Endothelial cell of umbilical vein (primary cell): ENCODE results near the gene CHGA. TPM values are rescaled to one million over a fixed set of nuclear protein-coding genes. Genes with fewer than 3 reads are reported as not detected.

Source experiments
- BruUV-seq: library from RNA; stranded (reverse); fragments of 400-500 nt; replicated peaks from 2 replicates; lab custom pipeline; 2021; lab: Mats Ljungman, UMichigan
- CTCF ChIA-PET: fragments of 300-600, 350-600 bp; sonication (Branson Sonifier 250); formaldehyde crosslinking; loops from one replicate; lab custom pipeline; 2021; ENCODE audit warnings: antibody characterized with exemption, inconsistent platforms; lab: Charles Lee
- POLR2A ChIA-PET: fragments of 300-600, 350-600 bp; sonication (Branson Sonifier 250); formaldehyde crosslinking; loops from one replicate; lab custom pipeline; 2021; ENCODE audit warnings: antibody characterized with exemption, inconsistent platforms; lab: Charles Lee
- DNase-seq: peaks from one replicate; pipeline ENCODE4 v3.0.0-alpha.2; 2011; ENCODE audit warnings: low read depth, low spot score
- FAIRE-seq: peaks from 2 replicates; lab custom pipeline; 2011; peaks lifted over from hg19 to GRCh38; lab: Jason Lieb, UNC
- H2AFZ ChIP-seq: 2 replicates; pipeline ENCODE4 v1.6.0; 2012; ENCODE audit warnings: low read depth, low read length, control low read depth, inconsistent platforms
- H3K27ac ChIP-seq: 2 replicates; pipeline ENCODE4 v1.5.1; 2011; ENCODE audit warnings: low read depth, mild to moderate bottlenecking, control low read depth, low read length, moderate library complexity; ENCODE audit not compliant: insufficient read depth
- H3K27me3 ChIP-seq, 2 experiments: 2 replicates each; pipeline versions ENCODE4 v1.6.0 to v1.6.1; 2011; ENCODE audit warnings: low read length in 2 of 2, mixed read lengths in 1 of 2; ENCODE audit not compliant: control insufficient read depth in 2 of 2, insufficient read depth in 2 of 2
- H3K36me3 ChIP-seq, 2 experiments: 2 replicates in 1 of 2; 3 replicates in 1 of 2; pipeline ENCODE4 v1.5.1; 2011; ENCODE audit warnings: low read length in 2 of 2, mild to moderate bottlenecking in 1 of 2, moderate library complexity in 1 of 2; ENCODE audit not compliant: control insufficient read depth in 2 of 2, insufficient read depth in 2 of 2; ENCODE audit errors: extremely low read depth in 1 of 2
- H3K4me1 ChIP-seq: 3 replicates; pipeline ENCODE4 v1.5.1; 2011; ENCODE audit warnings: mild to moderate bottlenecking, low read length; ENCODE audit not compliant: control insufficient read depth, insufficient read depth; ENCODE audit errors: extremely low read depth
- H3K4me2 ChIP-seq: 2 replicates; pipeline ENCODE4 v1.6.1; 2011; ENCODE audit warnings: low read length, control low read depth, mixed read lengths; ENCODE audit not compliant: insufficient read depth
- H3K4me3 ChIP-seq, 3 experiments: fragments of 200-600 bp in 1 of 3; sonication (generic), shearing (Covaris generic) in 1 of 3; replicated peaks in 1 of 3; 2 replicates each; pipeline ENCODE4 v1.5.1; 2011 to 2016; ENCODE audit warnings: control low read depth in 3 of 3, low read length in 3 of 3, mild to moderate bottlenecking in 2 of 3, inconsistent platforms in 1 of 3, low read depth in 1 of 3, moderate library complexity in 1 of 3; ENCODE audit not compliant: insufficient read depth in 1 of 3
- H3K79me2 ChIP-seq: 2 replicates; pipeline ENCODE4 v1.6.0; 2012; ENCODE audit warnings: low read length, inconsistent platforms; ENCODE audit not compliant: control insufficient read depth, insufficient read depth
- H3K9ac ChIP-seq: replicated peaks from 2 replicates; pipeline ENCODE3; 2011; ENCODE audit warnings: low read length, control low read depth; ENCODE audit not compliant: insufficient read depth; ENCODE audit errors: extremely low read depth
- H3K9me1 ChIP-seq: replicated peaks from 3 replicates; pipeline ENCODE4 v1.6.0; 2011; ENCODE audit warnings: mild to moderate bottlenecking, low read length; ENCODE audit not compliant: control insufficient read depth, insufficient read depth; ENCODE audit errors: extremely low read depth
- H3K9me3 ChIP-seq: replicated peaks from 2 replicates; pipeline ENCODE4 v1.5.1; 2012; ENCODE audit warnings: low read length, inconsistent platforms; ENCODE audit not compliant: control insufficient read depth, insufficient read depth
- H4K20me1 ChIP-seq: replicated peaks from 2 replicates; pipeline ENCODE3; 2011; ENCODE audit warnings: mild to moderate bottlenecking, low read length; ENCODE audit not compliant: control insufficient read depth, insufficient read depth; ENCODE audit errors: extremely low read depth
- EZH2 ChIP-seq: IDR thresholded peaks from 2 replicates; pipeline ENCODE4 v1.6.1; 2012; ENCODE audit warnings: borderline replicate concordance, low read depth, mild to moderate bottlenecking, moderate library complexity, low read length, inconsistent platforms; ENCODE audit not compliant: severe bottlenecking
- FOS ChIP-seq: IDR thresholded peaks from 2 replicates; pipeline ENCODE4 v1.6.1; 2011; ENCODE audit warnings: mild to moderate bottlenecking, low read length, moderate library complexity, borderline replicate concordance; ENCODE audit not compliant: insufficient read depth
- GATA2 ChIP-seq: IDR thresholded peaks from 2 replicates; pipeline ENCODE4 v1.7.0; 2011; ENCODE audit warnings: low read depth, mild to moderate bottlenecking, moderate library complexity, mixed read lengths, low read length; ENCODE audit not compliant: insufficient read length, insufficient read depth
- JUN ChIP-seq: IDR thresholded peaks from 2 replicates; pipeline ENCODE4 v1.6.1; 2011; ENCODE audit warnings: borderline replicate concordance, low read depth; ENCODE audit not compliant: insufficient read length, insufficient read depth
- MAX ChIP-seq: IDR thresholded peaks from 2 replicates; pipeline ENCODE4 v1.6.1; 2011; ENCODE audit not compliant: insufficient read depth, insufficient read length
- MYC ChIP-seq: IDR thresholded peaks from one replicate; pipeline ENCODE4 v1.6.1; 2011; ENCODE audit warnings: mild to moderate bottlenecking, low read depth, low read length
- POLR2A ChIP-seq: IDR thresholded peaks from 2 replicates; pipeline ENCODE4 v1.6.1; 2012; ENCODE audit warnings: low read depth, mild to moderate bottlenecking, control low read depth, low read length
- POLR2AphosphoS5 ChIP-seq: IDR thresholded peaks from 2 replicates; pipeline ENCODE4 v1.6.1; 2012; ENCODE audit warnings: low read depth, mild to moderate bottlenecking, control low read depth, low read length, moderate library complexity; ENCODE audit not compliant: insufficient read depth
- dilution Hi-C: fragments of 300-500 bp; cut with MboI; formaldehyde crosslinking; loops from one replicate; pipeline ENCODE4 v1.15.0; 2019; ENCODE audit warnings: low sequenced_read_pairs; ENCODE audit not compliant: extremely low pct_ligation_motif_present
- intact Hi-C: fragments of 100-400 bp; cut with micrococcal nuclease; formaldehyde crosslinking; loops from one replicate; pipeline ENCODE4 v1.10.0; 2022
- polyA plus RNA-seq, 4 experiments: library from polyadenylated mRNA; depleted of rRNA in 3 of 4; stranded (reverse) in 3 of 4; unstranded in 1 of 4; fragments of >200 nt; gene quantifications; 2 replicates each; pipeline versions ENCODE4 v1.2.1 to v1.2.3, GENCODE V29; 2011 to 2012; ENCODE audit warnings: missing spikeins in 1 of 4
- total RNA-seq: library from RNA; stranded (reverse); gene quantifications from 2 replicates; pipeline ENCODE4 v1.2.3, GENCODE V29; 2021
- TF ChIP-seq, protein P1 (sequence below), 2 donors: IDR thresholded peaks; 1 replicate in 1 of 2; 2 replicates in 1 of 2; pipeline ENCODE4 v1.5.1; 2011; ENCODE audit warnings: low read length in 2 of 2, mild to moderate bottlenecking in 2 of 2, moderate library complexity in 2 of 2, control low read depth in 1 of 2, inconsistent platforms in 1 of 2, low read depth in 1 of 2; ENCODE audit not compliant: insufficient read depth in 1 of 2; ENCODE audit errors: extremely low read depth in 1 of 2

CHGA gene
- total and polyA plus RNA-seq, 2 donors (not counting 3 experiments of a cell fraction or from before 2014, with no cell fraction given): not detected

GRCh38 chr14:92886337-92886736 lies 36.6 kb upstream of the CHGA start:
- H4K20me1 ChIP-seq: no peaks in the 10 kb centered on the region
- H3K4me1 ChIP-seq: no peaks in the 10 kb centered on the region
- dilution Hi-C loops (no loop called here), intact Hi-C loops (no loop called here)
- no peak overlapping the region for H3K9ac ChIP-seq
- DNase-seq (no peak), FAIRE-seq (no peak)
- H3K27ac ChIP-seq: no peak overlapping the region
- no peaks in the 10 kb centered on the region for H3K36me3 ChIP-seq
- H3K9me3 ChIP-seq: no peaks in the 10 kb centered on the region
- no peak overlapping the region for H3K4me3 ChIP-seq
- ChIA-PET CTCF (no interaction called here), POLR2A (no interaction called here)
- BruUV-seq: no TSS peak
- H3K79me2 ChIP-seq: no peaks in the 10 kb centered on the region
- H3K4me2 ChIP-seq: no peak overlapping the region
- no peak overlapping the region for H2AFZ ChIP-seq
- H3K27me3 ChIP-seq: peaks cover 0 to 4% of the 10 kb centered on the region in 2 experiments
- no peak for TF ChIP-seq JUN
- TF ChIP-seq, protein P1, sequence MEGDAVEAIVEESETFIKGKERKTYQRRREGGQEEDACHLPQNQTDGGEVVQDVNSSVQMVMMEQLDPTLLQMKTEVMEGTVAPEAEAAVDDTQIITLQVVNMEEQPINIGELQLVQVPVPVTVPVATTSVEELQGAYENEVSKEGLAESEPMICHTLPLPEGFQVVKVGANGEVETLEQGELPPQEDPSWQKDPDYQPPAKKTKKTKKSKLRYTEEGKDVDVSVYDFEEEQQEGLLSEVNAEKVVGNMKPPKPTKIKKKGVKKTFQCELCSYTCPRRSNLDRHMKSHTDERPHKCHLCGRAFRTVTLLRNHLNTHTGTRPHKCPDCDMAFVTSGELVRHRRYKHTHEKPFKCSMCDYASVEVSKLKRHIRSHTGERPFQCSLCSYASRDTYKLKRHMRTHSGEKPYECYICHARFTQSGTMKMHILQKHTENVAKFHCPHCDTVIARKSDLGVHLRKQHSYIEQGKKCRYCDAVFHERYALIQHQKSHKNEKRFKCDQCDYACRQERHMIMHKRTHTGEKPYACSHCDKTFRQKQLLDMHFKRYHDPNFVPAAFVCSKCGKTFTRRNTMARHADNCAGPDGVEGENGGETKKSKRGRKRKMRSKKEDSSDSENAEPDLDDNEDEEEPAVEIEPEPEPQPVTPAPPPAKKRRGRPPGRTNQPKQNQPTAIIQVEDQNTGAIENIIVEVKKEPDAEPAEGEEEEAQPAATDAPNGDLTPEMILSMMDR (IDR thresholded peaks at IDR 0.05; ENCODE audit: extremely low read depth in 1 of 2, insufficient read depth in 1 of 2, low read depth in 1 of 2, low read length in 2 of 2): no peak
- TF ChIP-seq MAX: no peak
- TF ChIP-seq FOS: no peak
- no peak for TF ChIP-seq MYC
- no peak for TF ChIP-seq POLR2A
- TF ChIP-seq POLR2AphosphoS5: no peak
- no peak for TF ChIP-seq GATA2
- no peak for TF ChIP-seq EZH2
- no peaks in the 10 kb centered on the region for H3K9me1 ChIP-seq
